Measurements from ENCODE around the gene RNASE12.

DNA sequence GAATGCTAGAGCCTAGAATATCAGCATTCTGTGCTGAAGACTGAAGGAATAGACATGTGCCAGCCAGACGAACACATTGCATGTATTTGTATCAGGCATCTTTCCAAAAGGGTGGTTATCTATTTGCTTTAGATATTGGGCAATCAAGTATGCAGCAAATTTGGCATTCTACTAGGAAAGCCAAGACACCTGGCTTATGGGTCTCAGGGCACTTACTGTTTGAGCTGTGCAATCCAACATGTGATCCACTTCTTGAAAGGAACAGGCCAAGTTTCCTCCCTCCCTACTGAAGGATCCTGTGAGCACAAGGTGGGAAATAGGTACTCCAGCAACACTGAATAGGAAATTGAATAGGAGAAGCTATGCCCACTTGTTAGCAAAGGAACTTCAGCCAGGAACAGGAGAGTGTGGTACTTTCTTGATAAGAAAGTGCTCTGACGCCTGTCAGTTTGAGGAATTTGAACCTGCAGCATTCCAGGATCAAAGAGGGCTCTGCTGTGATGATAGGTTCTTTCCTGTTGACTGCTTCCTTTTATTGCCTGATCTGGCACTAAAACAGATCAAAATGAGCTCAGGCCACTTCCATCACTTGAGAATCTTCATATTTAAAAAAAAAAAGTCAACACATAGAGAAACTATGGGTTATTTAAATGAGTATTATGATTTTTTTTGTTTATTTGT is 29.8 kb upstream of the RNASE12 start:
- TF ChIP-seq, protein P1, sequence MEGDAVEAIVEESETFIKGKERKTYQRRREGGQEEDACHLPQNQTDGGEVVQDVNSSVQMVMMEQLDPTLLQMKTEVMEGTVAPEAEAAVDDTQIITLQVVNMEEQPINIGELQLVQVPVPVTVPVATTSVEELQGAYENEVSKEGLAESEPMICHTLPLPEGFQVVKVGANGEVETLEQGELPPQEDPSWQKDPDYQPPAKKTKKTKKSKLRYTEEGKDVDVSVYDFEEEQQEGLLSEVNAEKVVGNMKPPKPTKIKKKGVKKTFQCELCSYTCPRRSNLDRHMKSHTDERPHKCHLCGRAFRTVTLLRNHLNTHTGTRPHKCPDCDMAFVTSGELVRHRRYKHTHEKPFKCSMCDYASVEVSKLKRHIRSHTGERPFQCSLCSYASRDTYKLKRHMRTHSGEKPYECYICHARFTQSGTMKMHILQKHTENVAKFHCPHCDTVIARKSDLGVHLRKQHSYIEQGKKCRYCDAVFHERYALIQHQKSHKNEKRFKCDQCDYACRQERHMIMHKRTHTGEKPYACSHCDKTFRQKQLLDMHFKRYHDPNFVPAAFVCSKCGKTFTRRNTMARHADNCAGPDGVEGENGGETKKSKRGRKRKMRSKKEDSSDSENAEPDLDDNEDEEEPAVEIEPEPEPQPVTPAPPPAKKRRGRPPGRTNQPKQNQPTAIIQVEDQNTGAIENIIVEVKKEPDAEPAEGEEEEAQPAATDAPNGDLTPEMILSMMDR (IDR thresholded peaks at IDR 0.05; ENCODE audit: poor library complexity) = no peak
- TF ChIP-seq EZH2phosphoT487 (IDR thresholded peaks at IDR 0.05; ENCODE audit: low read depth, severe bottlenecking, unreplicated experiment) (no peak), EZH2 (IDR thresholded peaks at IDR 0.05; ENCODE audit: borderline replicate concordance) (no peak)

Data from hepatocyte (in vitro differentiated cells).